ENCODE results near the gene CDK2. TPM values are rescaled to one million over a fixed set of nuclear protein-coding genes. Genes with fewer than 3 reads are reported as not detected.

Gene CDK2
- total and polyA plus RNA-seq, 8 donors, result 5.7 to 19.8 (median 9.7) TPM

DNA sequence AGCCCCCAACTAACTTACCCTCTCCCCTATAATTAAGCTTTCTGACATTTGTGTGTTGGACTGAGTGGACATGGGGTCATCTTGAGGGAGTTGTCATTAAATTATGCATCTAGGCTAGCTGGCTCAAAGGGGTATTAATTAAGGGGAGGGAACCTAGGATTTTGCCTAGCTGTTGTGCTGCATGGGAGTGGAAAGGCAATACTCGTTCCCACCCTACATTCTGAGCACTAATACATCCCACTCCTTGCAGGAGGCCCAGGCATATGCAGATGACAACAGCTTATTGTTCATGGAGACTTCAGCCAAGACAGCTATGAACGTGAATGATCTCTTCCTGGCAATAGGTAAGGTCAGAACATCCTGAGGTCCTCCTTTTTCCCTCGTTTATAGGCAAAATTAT lies 24.5 kb downstream of the CDK2 start:
- 85 to 87% methylated on average over 3 of the region's 3 CpGs for WGBS, 2 donors
- ATAC-seq (no peak), FAIRE-seq (no peak), DNase-seq (no peak)
- TF ChIP-seq, protein P1, sequence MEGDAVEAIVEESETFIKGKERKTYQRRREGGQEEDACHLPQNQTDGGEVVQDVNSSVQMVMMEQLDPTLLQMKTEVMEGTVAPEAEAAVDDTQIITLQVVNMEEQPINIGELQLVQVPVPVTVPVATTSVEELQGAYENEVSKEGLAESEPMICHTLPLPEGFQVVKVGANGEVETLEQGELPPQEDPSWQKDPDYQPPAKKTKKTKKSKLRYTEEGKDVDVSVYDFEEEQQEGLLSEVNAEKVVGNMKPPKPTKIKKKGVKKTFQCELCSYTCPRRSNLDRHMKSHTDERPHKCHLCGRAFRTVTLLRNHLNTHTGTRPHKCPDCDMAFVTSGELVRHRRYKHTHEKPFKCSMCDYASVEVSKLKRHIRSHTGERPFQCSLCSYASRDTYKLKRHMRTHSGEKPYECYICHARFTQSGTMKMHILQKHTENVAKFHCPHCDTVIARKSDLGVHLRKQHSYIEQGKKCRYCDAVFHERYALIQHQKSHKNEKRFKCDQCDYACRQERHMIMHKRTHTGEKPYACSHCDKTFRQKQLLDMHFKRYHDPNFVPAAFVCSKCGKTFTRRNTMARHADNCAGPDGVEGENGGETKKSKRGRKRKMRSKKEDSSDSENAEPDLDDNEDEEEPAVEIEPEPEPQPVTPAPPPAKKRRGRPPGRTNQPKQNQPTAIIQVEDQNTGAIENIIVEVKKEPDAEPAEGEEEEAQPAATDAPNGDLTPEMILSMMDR (IDR thresholded peaks at IDR 0.05), result no peak
- Histone ChIP-seq H3K36me3 (peaks cover 5 to 59% (median 35%) of the 10 kb centered on the region in 3 donors), H3K27me3 (no peaks in the 10 kb centered on the region), H3K27ac (no peak overlapping the region), H3K4me3 (no peak overlapping the region), H3K4me1 (no peaks in the 10 kb centered on the region), H3K9me3 (no peaks in the 10 kb centered on the region)
- intact Hi-C loops (cut with DNase I), result no loop called here

- Histone ChIP-seq H3K27ac (no peak overlapping the region), H3K4me1 (peaks cover 0 to 8% (median 5%) of the 10 kb centered on the region in 3 donors), H3K36me3 (peaks cover 3 to 53% (median 35%) of the 10 kb centered on the region in 3 donors), H3K9me3 (no peaks in the 10 kb centered on the region), H3K27me3 (no peaks in the 10 kb centered on the region), H3K4me3 (no peak overlapping the region)
- ATAC-seq (no peak), DNase-seq (no peak), FAIRE-seq (no peak)
- TF ChIP-seq, protein P1 (IDR thresholded peaks at IDR 0.05), result no peak
- intact Hi-C loops (cut with DNase I), result no loop called here
- WGBS, 2 donors, result 65 to 67% methylated on average over 4 of the region's 4 CpGs
These were observed 26.7 kb downstream of the CDK2 start for GRCh38 chr12:55993230-55993853.

DNA sequence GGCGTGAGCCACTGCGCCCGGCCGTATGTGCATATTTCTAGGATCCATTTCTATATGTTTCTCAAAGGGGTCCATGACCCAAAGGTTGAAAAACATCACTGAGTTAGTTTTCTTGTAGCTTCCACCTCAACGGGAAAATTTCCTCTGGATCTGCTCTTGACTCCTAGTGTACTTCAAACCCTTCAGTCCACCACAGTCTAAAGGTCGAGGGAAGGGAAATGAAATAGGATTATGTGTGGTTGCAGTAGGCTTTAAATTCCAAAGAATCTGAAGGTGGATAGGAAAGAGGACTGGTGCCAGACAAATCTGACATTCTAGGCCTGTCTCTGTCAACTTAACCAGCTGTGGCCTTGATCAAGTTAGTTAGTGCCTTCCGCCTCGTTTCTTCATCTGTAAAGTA lies 28.7 kb downstream of the CDK2 start:
- 60 to 64% methylated on average over 8 of the region's 8 CpGs for WGBS, 2 donors
- H3K36me3 ChIP-seq, result peaks cover 3 to 38% (median 31%) of the 10 kb centered on the region in 3 donors
- TF ChIP-seq, protein P1 (IDR thresholded peaks at IDR 0.05), result no peak
- intact Hi-C loops (cut with DNase I), result loop anchor here in 1 of 3 donors (5.0 kb wide), 1 partner anchor 42 kb away; no protein-coding TSS in a partner anchor
- DNase-seq (no peak), ATAC-seq (no peak), FAIRE-seq (no peak)
- H3K4me1 ChIP-seq, result peaks cover 0 to 9% (median 5%) of the 10 kb centered on the region in 3 donors
- H3K27me3 ChIP-seq, result no peaks in the 10 kb centered on the region
- H3K27ac ChIP-seq, result peak overlapping the region in 1 of 4 donors; percentile 83
- no peak overlapping the region for H3K4me3 ChIP-seq
- no peaks in the 10 kb centered on the region for H3K9me3 ChIP-seq

GRCh38 chr12:55996201-55996714 lies 29.6 kb downstream of the CDK2 start:
- FAIRE-seq (peak; percentile 85), DNase-seq (peak in 3 of 6 donors; percentile 50 to 67 (median 54))
- TF ChIP-seq, protein P1 (IDR thresholded peaks at IDR 0.05), result peak; percentile 64 to 82 (median 70)

More at GRCh38 chr12:55996201-55996714, 29.6 kb downstream of the CDK2 start:
- Histone ChIP-seq H3K4me3 (peak overlapping the region; percentile 44 to 67 (median 65)), H3K9me3 (no peaks in the 10 kb centered on the region), H3K4me1 (peaks cover 0 to 12% (median 5%) of the 10 kb centered on the region in 3 donors), H3K36me3 (peaks cover 0 to 29% (median 22%) of the 10 kb centered on the region in 3 donors), H3K27me3 (no peaks in the 10 kb centered on the region), H3K27ac (peak overlapping the region; percentile 61 to 83 (median 68))
- intact Hi-C loops (cut with DNase I), result loop anchor here in 1 of 3 donors (5.0 kb wide), 1 partner anchor 41 kb away; no protein-coding TSS in a partner anchor
- ATAC-seq, result peak; percentile 65 to 84 (median 72)
- WGBS, 2 donors, result 8 to 10% methylated on average over 14 of the region's 14 CpGs
